GM18502 (cell line): ENCODE measurements around the gene NID1.
"Not testable (repeated sequence)": the region's sequence is repeated elsewhere in the genome, so short reads cannot be mapped to it uniquely, and the experiment has no call there.

Experiments
- ATAC-seq: cut with Tn5 transposase; IDR thresholded peaks from one replicate; pipeline ENCODE4 v1.9.1; 2021; ENCODE audit warnings: mild to moderate bottlenecking; ENCODE audit not compliant: unreplicated experiment, poor library complexity

NID1 gene

GRCh38 chr1:235942625-235942934 lies 122.3 kb downstream of the NID1 start:
- no peak for ATAC-seq

- ATAC-seq, result no peak
Observed at GRCh38 chr1:235941876-235942624, 122.8 kb downstream of the NID1 start.

- ATAC-seq, result no peak
Observed at GRCh38 chr1:235940285-235940684, 124.6 kb downstream of the NID1 start.

- ATAC-seq, result no peak
Observed at GRCh38 chr1:235939480-235939775, 125.5 kb downstream of the NID1 start.

GRCh38 chr1:235938709-235939479 lies 126.0 kb downstream of the NID1 start:
- peak; percentile 62 for ATAC-seq

- ATAC-seq, result no peak
Observed at GRCh38 chr1:235937123-235937522, 127.8 kb downstream of the NID1 start.

GRCh38 chr1:235935235-235936225 lies 129.4 kb downstream of the NID1 start:
- ATAC-seq, result no peak

- no peak for ATAC-seq
Observed at GRCh38 chr1:235933766-235934116, 131.1 kb downstream of the NID1 start.

GRCh38 chr1:235933017-235933765 lies 131.7 kb downstream of the NID1 start:
- ATAC-seq, result no peak

- ATAC-seq, result peak; percentile 51
Observed at GRCh38 chr1:235932090-235932510, 132.8 kb downstream of the NID1 start.

GRCh38 chr1:235931171-235931738 lies 133.6 kb downstream of the NID1 start:
- ATAC-seq, result no peak

- no peak for ATAC-seq
Observed at GRCh38 chr1:235930543-235930942, 134.3 kb downstream of the NID1 start.

- ATAC-seq, result no peak
Observed at GRCh38 chr1:235929216-235929615, 135.7 kb downstream of the NID1 start.

GRCh38 chr1:235928197-235928596 lies 136.7 kb downstream of the NID1 start:
- no peak for ATAC-seq

- not testable (repeated sequence) for ATAC-seq
Observed at GRCh38 chr1:235927551-235927950, 137.3 kb downstream of the NID1 start.
